MCF 10A (cell line): ENCODE results near the gene BRD1. TPM values are rescaled to one million over a fixed set of nuclear protein-coding genes. Genes with fewer than 3 reads are reported as not detected.

Experiments
- BruUV-seq: library from RNA; stranded (reverse); fragments of 400-500 nt; replicated peaks from 2 replicates; lab custom pipeline; 2021; lab: Mats Ljungman, UMichigan
- CTCF ChIA-PET: fragments of 300-600 bp; sonication (Branson Sonifier 250); formaldehyde crosslinking; extraction: SDS; loops from one replicate; lab custom pipeline; 2021; ENCODE audit warnings: antibody characterized with exemption, inconsistent platforms; lab: Yijun Ruan, JAX
- POLR2A ChIA-PET: fragments of 300-600, 350-650 bp; sonication (Branson Sonifier 250); formaldehyde crosslinking; extraction: SDS; loops from one replicate; lab custom pipeline; 2020; ENCODE audit warnings: antibody characterized with exemption, inconsistent platforms; lab: Yijun Ruan, JAX
- DNase-seq: peaks from one replicate; pipeline ENCODE4 v3.0.0-alpha.2; 2018; ENCODE audit not compliant: unreplicated experiment
- H3K27ac Mint-ChIP-seq: one replicate; pipeline ENCODE4 v1.8.0; 2022; ENCODE audit warnings: mild to moderate bottlenecking, low read depth, mixed read lengths; ENCODE audit not compliant: unreplicated experiment
- H3K27me3 Mint-ChIP-seq: one replicate; pipeline ENCODE4 v1.8.0; 2022; ENCODE audit warnings: mixed read lengths; ENCODE audit not compliant: insufficient read depth, unreplicated experiment
- H3K36me3 Mint-ChIP-seq: one replicate; pipeline ENCODE4 v1.8.0; 2022; ENCODE audit warnings: mild to moderate bottlenecking, moderate library complexity, mixed read lengths; ENCODE audit not compliant: insufficient read depth, unreplicated experiment
- H3K4me1 Mint-ChIP-seq: one replicate; pipeline ENCODE4 v1.8.0; 2022; ENCODE audit warnings: mixed read lengths; ENCODE audit not compliant: insufficient read depth, unreplicated experiment
- H3K4me3 Mint-ChIP-seq: one replicate; pipeline ENCODE4 v1.8.0; 2022; ENCODE audit warnings: mild to moderate bottlenecking, moderate library complexity, mixed read lengths; ENCODE audit not compliant: unreplicated experiment
- H3K9me3 Mint-ChIP-seq: one replicate; pipeline ENCODE4 v1.8.0; 2022; ENCODE audit warnings: mixed read lengths; ENCODE audit not compliant: unreplicated experiment
- intact Hi-C: fragments of 100-400 bp; cut with micrococcal nuclease; formaldehyde crosslinking; loops from 2 replicates; pipeline ENCODE4 v1.14.1; 2022
- total RNA-seq: library from RNA; stranded (reverse); gene quantifications from 2 replicates; pipeline ENCODE4 v1.2.3, GENCODE V29; 2022
- TF ChIP-seq, protein P1 (sequence below): fragments of 200-600 bp; IDR thresholded peaks from one replicate; pipeline ENCODE4 v1.8.0; 2022; ENCODE audit warnings: antibody characterized with exemption, mild to moderate bottlenecking; ENCODE audit not compliant: unreplicated experiment

Gene BRD1
- total RNA-seq, 1 experiment from 2014 or later = 48.1 TPM

DNA sequence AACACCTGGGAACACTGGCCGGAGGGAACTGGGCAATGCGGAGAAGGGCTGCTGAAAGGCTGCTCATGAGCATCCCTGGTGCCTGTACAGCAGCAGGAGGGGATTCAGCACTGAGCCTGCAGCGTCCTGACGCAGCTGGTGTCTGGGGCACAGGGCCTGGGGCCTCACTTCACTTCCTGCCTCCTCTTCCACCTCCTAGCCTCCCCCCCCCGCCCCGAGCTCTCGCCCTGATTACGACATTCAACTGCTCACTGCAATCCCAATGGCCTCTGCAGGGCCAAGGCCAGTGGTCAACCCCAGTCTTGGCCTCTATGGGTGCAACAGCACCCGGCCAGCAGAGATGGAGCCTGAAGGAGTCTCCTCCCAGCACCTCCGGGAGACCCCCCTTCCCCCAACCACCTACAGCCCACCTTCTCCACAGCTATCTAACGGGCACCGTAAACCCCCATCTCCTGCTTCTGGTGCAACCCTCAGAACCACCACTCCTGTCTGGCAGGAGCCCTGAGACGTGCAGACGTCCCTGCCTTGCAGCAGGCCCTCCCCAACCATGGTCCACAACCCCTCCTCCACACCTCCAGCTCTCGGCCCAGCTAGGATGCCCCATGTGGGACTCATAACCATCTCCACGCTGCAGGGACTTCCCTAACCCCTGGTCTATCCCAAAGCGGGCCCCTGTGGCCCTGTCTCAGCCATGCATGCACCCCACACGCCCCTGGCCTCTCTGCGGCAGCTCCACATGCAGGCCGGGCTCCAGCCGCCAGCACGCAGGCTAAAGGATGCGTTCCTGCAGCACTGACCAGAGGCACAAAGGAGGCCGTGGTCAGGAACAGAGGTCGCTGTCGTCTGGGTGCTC lies 38.2 kb downstream of the BRD1 start:
- Mint-ChIP-seq H3K9me3 (no peaks in the 10 kb centered on the region), H3K4me1 (peaks cover 11% of the 10 kb centered on the region), H3K4me3 (no peak overlapping the region), H3K36me3 (peaks cover 82% of the 10 kb centered on the region), H3K27me3 (no peaks in the 10 kb centered on the region), H3K27ac (no peak overlapping the region)
- POLR2A ChIA-PET = interaction anchor here (0.9 kb wide), 1 partner anchor 66 kb away, joined by 3 read pairs; no protein-coding TSS in a partner anchor
- peak; percentile 12 for DNase-seq
- BruUV-seq = no TSS peak
- CTCF ChIA-PET = no interaction called here
- intact Hi-C loops = no loop called here
- TF ChIP-seq, protein P1, sequence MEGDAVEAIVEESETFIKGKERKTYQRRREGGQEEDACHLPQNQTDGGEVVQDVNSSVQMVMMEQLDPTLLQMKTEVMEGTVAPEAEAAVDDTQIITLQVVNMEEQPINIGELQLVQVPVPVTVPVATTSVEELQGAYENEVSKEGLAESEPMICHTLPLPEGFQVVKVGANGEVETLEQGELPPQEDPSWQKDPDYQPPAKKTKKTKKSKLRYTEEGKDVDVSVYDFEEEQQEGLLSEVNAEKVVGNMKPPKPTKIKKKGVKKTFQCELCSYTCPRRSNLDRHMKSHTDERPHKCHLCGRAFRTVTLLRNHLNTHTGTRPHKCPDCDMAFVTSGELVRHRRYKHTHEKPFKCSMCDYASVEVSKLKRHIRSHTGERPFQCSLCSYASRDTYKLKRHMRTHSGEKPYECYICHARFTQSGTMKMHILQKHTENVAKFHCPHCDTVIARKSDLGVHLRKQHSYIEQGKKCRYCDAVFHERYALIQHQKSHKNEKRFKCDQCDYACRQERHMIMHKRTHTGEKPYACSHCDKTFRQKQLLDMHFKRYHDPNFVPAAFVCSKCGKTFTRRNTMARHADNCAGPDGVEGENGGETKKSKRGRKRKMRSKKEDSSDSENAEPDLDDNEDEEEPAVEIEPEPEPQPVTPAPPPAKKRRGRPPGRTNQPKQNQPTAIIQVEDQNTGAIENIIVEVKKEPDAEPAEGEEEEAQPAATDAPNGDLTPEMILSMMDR = no peak

DNA sequence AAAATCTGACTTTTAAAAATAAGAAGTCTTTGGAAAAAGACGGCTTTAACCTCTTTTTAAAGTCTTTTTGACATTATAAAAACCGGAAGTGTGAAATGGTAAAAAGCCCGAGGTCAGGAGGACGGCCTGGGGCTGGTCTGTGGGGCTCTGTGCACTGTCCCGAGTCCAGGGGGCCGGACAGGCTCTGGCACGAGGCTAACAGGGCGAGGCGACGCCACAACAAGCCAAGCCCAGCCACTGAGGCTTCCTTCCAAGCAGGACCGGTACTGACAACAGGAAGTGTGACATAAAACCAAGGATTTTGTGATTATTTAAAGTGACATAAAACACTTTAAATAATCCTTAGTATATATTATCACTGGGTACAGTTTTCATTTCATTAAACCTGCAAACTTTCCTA lies 39.2 kb downstream of the BRD1 start:
- POLR2A ChIA-PET = no interaction called here
- H3K27ac Mint-ChIP-seq = peak overlapping the region; percentile 31
- no peaks in the 10 kb centered on the region for H3K9me3 Mint-ChIP-seq
- CTCF ChIA-PET = interaction anchor here (0.7 kb wide), 1 partner anchor 242 kb away, joined by 3 read pairs; no protein-coding TSS in a partner anchor
- TF ChIP-seq, protein P1 = no peak
- intact Hi-C loops = no loop called here
- DNase-seq = no peak
- H3K27me3 Mint-ChIP-seq = no peaks in the 10 kb centered on the region
- H3K36me3 Mint-ChIP-seq = peaks cover 77% of the 10 kb centered on the region
- H3K4me3 Mint-ChIP-seq = no peak overlapping the region
- no TSS peak for BruUV-seq
- H3K4me1 Mint-ChIP-seq = peaks cover 11% of the 10 kb centered on the region

DNA sequence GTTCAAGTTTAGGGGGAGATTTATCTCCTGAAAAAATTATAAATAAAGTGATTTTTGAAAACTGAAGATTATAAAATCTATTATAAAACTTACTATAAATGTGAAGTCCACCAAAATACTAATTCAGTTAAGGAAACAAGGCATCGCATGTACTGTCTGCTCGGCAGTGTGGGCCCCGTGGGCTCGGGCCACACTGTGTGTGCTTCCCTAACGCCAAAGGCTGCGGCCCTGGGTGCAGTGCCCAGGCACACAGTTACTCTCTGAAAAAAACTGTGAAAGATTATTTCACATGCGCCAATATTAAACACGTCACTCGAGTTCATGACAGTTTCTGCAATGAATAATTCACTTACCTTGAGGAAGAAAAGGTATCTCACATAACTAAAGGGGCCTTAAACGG lies 39.8 kb downstream of the BRD1 start:
- no TSS peak for BruUV-seq
- Mint-ChIP-seq H3K9me3 (no peaks in the 10 kb centered on the region), H3K27me3 (no peaks in the 10 kb centered on the region), H3K36me3 (peaks cover 77% of the 10 kb centered on the region), H3K27ac (peak overlapping the region; percentile 31), H3K4me3 (no peak overlapping the region), H3K4me1 (peaks cover 11% of the 10 kb centered on the region)
- TF ChIP-seq, protein P1 = no peak
- POLR2A ChIA-PET = no interaction called here
- intact Hi-C loops = no loop called here
- CTCF ChIA-PET = interaction anchor here (0.7 kb wide), 1 partner anchor 243 kb away, joined by 3 read pairs; no protein-coding TSS in a partner anchor
- no peak for DNase-seq

DNA sequence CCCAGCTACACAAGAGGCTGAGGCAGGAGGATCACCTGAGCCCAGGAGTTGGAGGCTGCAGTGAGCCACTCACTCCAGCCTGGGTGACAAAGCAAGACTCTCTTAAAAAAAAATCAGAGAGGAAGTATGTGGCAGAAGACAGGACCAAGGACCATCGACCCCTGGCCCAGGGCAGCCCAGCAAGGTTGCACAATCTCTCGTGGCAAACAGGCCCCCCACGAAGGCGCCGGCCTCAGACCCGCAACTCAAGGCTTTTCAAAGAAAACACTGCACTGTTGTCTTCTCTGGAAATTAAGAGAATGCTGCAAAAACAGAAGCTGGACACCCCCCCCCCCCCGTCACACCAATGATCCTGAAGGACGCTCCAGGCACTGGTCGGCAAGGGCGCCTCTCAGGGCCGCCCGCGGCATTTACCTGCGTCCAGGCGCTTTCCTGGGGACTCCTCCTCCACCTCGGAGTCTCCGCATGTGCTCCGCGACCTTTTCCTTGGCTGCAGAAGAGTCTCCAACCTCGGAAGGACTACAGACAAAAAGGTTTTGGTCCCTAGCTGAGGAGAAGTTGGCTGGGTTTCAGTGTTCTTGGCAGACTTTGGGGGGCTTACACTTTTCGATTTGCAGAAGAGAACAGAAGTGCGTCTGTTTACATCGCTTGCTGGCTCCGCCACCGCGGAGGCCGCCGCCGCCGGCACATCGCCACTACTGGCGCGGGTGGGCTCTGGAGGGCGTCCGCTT lies 40.5 kb downstream of the BRD1 start:
- no TSS peak for BruUV-seq
- ChIA-PET CTCF (no interaction called here), POLR2A (interaction anchor here (0.5 kb wide), 1 partner anchor 8 kb away, joined by 3 read pairs; no protein-coding TSS in a partner anchor)
- Mint-ChIP-seq H3K36me3 (peaks cover 71% of the 10 kb centered on the region), H3K27ac (no peak overlapping the region), H3K4me1 (peaks cover 11% of the 10 kb centered on the region), H3K9me3 (no peaks in the 10 kb centered on the region), H3K27me3 (no peaks in the 10 kb centered on the region), H3K4me3 (no peak overlapping the region)
- TF ChIP-seq, protein P1 = no peak
- no peak for DNase-seq
- intact Hi-C loops = no loop called here
